Pancreas (tissue), 10 donors: Measurements from ENCODE around the gene NKX2-4. TPM values are rescaled to one million over a fixed set of nuclear protein-coding genes. Genes with fewer than 3 reads are reported as not detected.

Experiments used
- ATAC-seq, 4 donors: fragments of 200-7000 bp; cut with Tn5 transposase; one replicate each; pipeline versions ENCODE4 v1.8.0 to v1.9.1; 2020; ENCODE audit warnings: mild to moderate bottlenecking in 4 of 4, moderate library complexity in 4 of 4
- DNase-seq, 6 donors: peaks; one replicate each; pipeline ENCODE4 v3.0.0-alpha.2; 2020
- FAIRE-seq: peaks from 2 replicates; lab custom pipeline; 2012; peaks lifted over from hg19 to GRCh38; lab: Jason Lieb, UNC
- H3K27ac ChIP-seq, 4 donors: fragments of 200-600 bp; sonication (generic); 1 replicate in 3 of 4; 2 replicates in 1 of 4; pipeline versions ENCODE4 v1.5.0 to v1.8.0; 2020
- H3K27me3 ChIP-seq, 4 donors: fragments of 200-600 bp; one replicate each; pipeline ENCODE4 v1.8.0; 2021
- H3K36me3 ChIP-seq, 3 donors: fragments of 200-600 bp; sonication (generic) in 1 of 3; one replicate each; pipeline versions ENCODE4 v1.5.0 to v1.8.0; 2020 to 2021
- H3K4me1 ChIP-seq, 3 donors: fragments of 200-600 bp; one replicate each; pipeline ENCODE4 v1.8.0; 2021
- H3K4me3 ChIP-seq, 4 donors: fragments of 200-600 bp; sonication (generic) in 2 of 4; one replicate each; pipeline versions ENCODE4 v1.5.0 to v1.8.0; 2020 to 2021
- H3K9me3 ChIP-seq, 4 donors: fragments of 200-600 bp; one replicate each; pipeline ENCODE4 v1.8.0; 2021
- WGBS, 2 donors: extraction: QIAGEN DNeasy Blood & Tissue Kit; methylation state at CpG; one replicate each; pipeline ENCODE4 v1.1.7; 2013; 5-methylcytosine and 5-hydroxymethylcytosine counted together
- intact Hi-C, 3 donors: fragments of 100-400 bp; cut with DNase I; formaldehyde crosslinking; loops; one replicate each; pipeline versions ENCODE4 v1.11.1 to v1.14.2; 2022
- polyA plus RNA-seq, 2 donors: library from polyadenylated mRNA; stranded (reverse); fragments of 200-250 nt; gene quantifications; one replicate each; pipeline ENCODE4 v1.2.3, GENCODE V29; 2013
- total RNA-seq, 6 donors: library from RNA; stranded (reverse); fragmentation: NEBNext Ultra II Directional in 4 of 6; extraction: Animal tissue kit (Norgen Biotek cat#: 25700) in 4 of 6; gene quantifications; one replicate each; pipeline versions ENCODE4 v1.2.1 to v1.2.4, GENCODE V29; 2021 to 2023
- TF ChIP-seq, protein P1 (sequence below), 4 donors: fragments of 200-600 bp; sonication (generic) in 3 of 4; IDR thresholded peaks; one replicate each; pipeline versions ENCODE4 v1.5.0 to v1.8.0; 2021; ENCODE audit warnings: antibody characterized with exemption in 4 of 4
- donor health status: healthy with polysubstance abuse.
- donor health status: DM: no; HTN: no; CAD: no; lungs with moderate emphysema.
- donor health status: DM: no; HTN: no; CAD: no.
- donor health status: control.
- donor health status: control.
- donor health status: Bipolar disorder and iron deficiency.
- donor health status: DM: yes; HTN: yes; CAD: no.
- donor health status: DM: no; HTN: no; CAD: no.
- donor health status: DM: no; HTN: no; CAD: no.
- donor health status: DM: yes; HTN: yes; CAD: no.

NKX2-4 gene
- total and polyA plus RNA-seq, 8 donors: not detected

DNA sequence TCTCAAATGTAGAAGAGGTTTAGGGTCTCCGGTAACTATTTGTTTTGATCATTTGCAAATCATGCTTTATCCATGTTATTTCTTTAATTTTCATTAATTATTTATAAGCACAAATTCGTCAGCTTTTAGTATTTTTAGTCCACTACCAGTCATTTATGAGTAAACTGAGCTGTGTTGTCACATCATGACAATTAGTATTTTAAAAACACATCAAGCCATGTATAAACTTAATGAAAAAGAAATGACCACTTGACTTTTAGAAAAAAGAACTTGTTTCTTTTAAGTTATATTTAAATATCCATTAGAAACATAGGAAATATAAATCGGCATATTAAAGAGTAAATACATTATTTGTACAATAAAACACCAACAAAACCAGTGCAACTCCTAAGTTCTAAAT lies 2.8 kb downstream of the NKX2-4 start:
- intact Hi-C loops: no loop called here
- 19 to 35% methylated on average over 3 of the region's 3 CpGs for WGBS, 2 donors
- TF ChIP-seq, protein P1, sequence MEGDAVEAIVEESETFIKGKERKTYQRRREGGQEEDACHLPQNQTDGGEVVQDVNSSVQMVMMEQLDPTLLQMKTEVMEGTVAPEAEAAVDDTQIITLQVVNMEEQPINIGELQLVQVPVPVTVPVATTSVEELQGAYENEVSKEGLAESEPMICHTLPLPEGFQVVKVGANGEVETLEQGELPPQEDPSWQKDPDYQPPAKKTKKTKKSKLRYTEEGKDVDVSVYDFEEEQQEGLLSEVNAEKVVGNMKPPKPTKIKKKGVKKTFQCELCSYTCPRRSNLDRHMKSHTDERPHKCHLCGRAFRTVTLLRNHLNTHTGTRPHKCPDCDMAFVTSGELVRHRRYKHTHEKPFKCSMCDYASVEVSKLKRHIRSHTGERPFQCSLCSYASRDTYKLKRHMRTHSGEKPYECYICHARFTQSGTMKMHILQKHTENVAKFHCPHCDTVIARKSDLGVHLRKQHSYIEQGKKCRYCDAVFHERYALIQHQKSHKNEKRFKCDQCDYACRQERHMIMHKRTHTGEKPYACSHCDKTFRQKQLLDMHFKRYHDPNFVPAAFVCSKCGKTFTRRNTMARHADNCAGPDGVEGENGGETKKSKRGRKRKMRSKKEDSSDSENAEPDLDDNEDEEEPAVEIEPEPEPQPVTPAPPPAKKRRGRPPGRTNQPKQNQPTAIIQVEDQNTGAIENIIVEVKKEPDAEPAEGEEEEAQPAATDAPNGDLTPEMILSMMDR (IDR thresholded peaks at IDR 0.05): no peak

DNA sequence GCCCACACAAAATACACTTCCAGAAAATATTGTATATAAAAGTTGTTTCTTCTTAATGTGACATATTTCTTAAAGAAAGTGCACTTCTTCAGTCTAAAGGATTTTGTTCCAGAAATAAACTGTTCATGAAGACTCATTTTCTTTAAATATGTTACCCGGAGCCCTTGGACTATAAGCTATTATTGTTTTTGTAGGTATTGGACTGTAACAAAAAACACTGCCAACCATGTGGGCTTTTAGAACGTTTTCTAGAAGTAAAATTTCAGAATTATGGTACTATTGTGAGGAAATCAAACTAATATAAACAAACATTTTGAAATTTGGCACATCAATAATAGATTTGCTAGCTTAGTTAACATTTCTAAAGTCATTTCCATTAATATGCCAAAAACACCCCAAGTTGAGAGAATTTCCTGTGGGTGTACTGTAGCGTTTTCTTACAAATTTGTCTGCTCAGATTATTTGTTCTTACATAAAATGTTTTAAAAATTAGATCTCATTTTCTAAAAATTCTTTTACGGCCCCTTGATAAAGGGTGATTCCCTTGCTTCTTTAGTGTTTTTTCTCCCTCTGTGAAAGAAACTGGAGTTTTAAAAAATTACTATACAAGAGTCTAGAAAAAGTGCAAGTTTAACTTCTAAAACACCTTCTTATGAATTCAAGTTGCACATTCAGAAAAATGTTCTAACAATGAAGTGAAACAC lies 3.4 kb downstream of the NKX2-4 start:
- TF ChIP-seq, protein P1 (IDR thresholded peaks at IDR 0.05): no peak
- intact Hi-C loops: no loop called here
- Histone ChIP-seq H3K4me3 (no peak overlapping the region), H3K9me3 (no peaks in the 10 kb centered on the region), H3K27ac (no peak overlapping the region), H3K36me3 (no peaks in the 10 kb centered on the region), H3K27me3 (peaks cover 4 to 48% (median 17%) of the 10 kb centered on the region in 4 donors), H3K4me1 (peaks cover 0 to 3% (median 0%) of the 10 kb centered on the region in 3 donors)
- DNase-seq: no peak
- 48 to 54% methylated on average over 4 of the region's 4 CpGs for WGBS, 2 donors
- no peak for FAIRE-seq
- ATAC-seq: no peak

More for the DNA sequence above, 2.8 kb downstream of the NKX2-4 start:
- Histone ChIP-seq H3K4me1 (peaks cover 0 to 3% (median 0%) of the 10 kb centered on the region in 3 donors), H3K4me3 (no peak overlapping the region), H3K27ac (no peak overlapping the region), H3K36me3 (no peaks in the 10 kb centered on the region), H3K27me3 (peaks cover 10 to 54% (median 19%) of the 10 kb centered on the region in 4 donors), H3K9me3 (no peaks in the 10 kb centered on the region)
- ATAC-seq (no peak), DNase-seq (no peak), FAIRE-seq (peak; percentile 26)

DNA sequence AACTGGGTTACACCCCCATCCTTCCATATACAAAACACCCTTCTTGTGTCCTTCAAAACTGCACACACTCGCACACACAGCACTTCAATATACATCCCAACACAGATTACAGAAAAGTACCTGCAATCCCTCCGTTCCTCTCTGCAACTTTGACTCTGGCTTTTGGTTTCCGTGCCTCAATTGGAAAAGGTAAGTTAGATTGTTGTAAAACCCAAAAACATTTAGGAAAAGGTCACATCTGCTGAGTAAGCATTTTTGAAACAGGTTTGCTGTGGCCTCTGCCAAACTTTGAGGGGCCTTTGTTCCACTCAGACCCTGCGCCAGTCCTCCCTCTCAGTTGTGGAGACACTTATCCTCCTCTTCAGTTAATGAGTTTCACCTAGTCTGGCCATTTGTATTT lies 4.2 kb downstream of the NKX2-4 start:
- TF ChIP-seq, protein P1 (IDR thresholded peaks at IDR 0.05): no peak
- 45 to 48% methylated on average over 4 of the region's 4 CpGs for WGBS, 2 donors
- no peaks in the 10 kb centered on the region for H3K9me3 ChIP-seq
- peaks cover 3 to 40% (median 17%) of the 10 kb centered on the region in 4 donors for H3K27me3 ChIP-seq
- H3K36me3 ChIP-seq: no peaks in the 10 kb centered on the region
- ATAC-seq (no peak), FAIRE-seq (no peak), DNase-seq (no peak)
- peaks cover 0 to 3% (median 0%) of the 10 kb centered on the region in 3 donors for H3K4me1 ChIP-seq
- intact Hi-C loops: no loop called here
- H3K4me3 ChIP-seq: no peak overlapping the region
- H3K27ac ChIP-seq: no peak overlapping the region

DNA sequence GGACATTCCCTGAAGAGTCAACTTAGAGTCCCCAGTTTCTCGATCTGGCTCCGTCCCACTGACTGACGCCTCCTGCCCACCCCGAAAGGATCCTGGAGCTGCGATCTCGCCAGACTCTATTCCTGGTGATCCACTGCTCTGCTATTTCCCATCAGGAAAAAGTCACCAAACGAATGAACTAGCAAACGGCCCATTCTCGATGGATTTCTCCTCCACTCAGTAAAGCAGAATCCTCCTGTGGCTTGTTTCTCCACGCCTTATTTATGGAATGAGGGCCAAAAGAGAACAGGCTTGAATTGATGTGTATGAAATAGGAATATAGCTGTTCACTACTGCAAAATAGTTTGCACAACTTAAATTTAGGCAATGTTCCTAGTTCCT lies 5.4 kb downstream of the NKX2-4 start:
- H3K27me3 ChIP-seq: peaks cover 3 to 30% (median 17%) of the 10 kb centered on the region in 4 donors
- intact Hi-C loops: no loop called here
- no peak for ATAC-seq
- H3K27ac ChIP-seq: no peak overlapping the region
- peaks cover 0 to 3% (median 0%) of the 10 kb centered on the region in 3 donors for H3K4me1 ChIP-seq
- no peak for FAIRE-seq
- H3K4me3 ChIP-seq: no peak overlapping the region
- peaks cover 0 to 3% (median 3%) of the 10 kb centered on the region in 3 donors for H3K36me3 ChIP-seq
- no peaks in the 10 kb centered on the region for H3K9me3 ChIP-seq
- TF ChIP-seq, protein P1 (IDR thresholded peaks at IDR 0.05): no peak
- no peak for DNase-seq
- WGBS, 2 donors: 30 to 37% methylated on average over 10 of the region's 10 CpGs
